HG03135 (cell line): Measurements from ENCODE around the gene CCHCR1.

Source experiments
- ATAC-seq: cut with Tn5 transposase; IDR thresholded peaks from one replicate; pipeline ENCODE4 v1.9.1; 2021; ENCODE audit warnings: mild to moderate bottlenecking, moderate library complexity; ENCODE audit not compliant: unreplicated experiment

CCHCR1 gene

GRCh38 chr6:31132806-31133205 lies 24.8 kb downstream of the CCHCR1 start:
- ATAC-seq: no peak

- no peak for ATAC-seq
These were observed 26.0 kb downstream of the CCHCR1 start for GRCh38 chr6:31131595-31131994.

GRCh38 chr6:31130751-31131150 lies 26.9 kb downstream of the CCHCR1 start:
- ATAC-seq: no peak

GRCh38 chr6:31129130-31129529 lies 28.5 kb downstream of the CCHCR1 start:
- no peak for ATAC-seq

- ATAC-seq: no peak
These were observed 29.4 kb downstream of the CCHCR1 start for GRCh38 chr6:31128093-31128676.

GRCh38 chr6:31126396-31127175 lies 31.0 kb downstream of the CCHCR1 start:
- ATAC-seq: no peak

DNA sequence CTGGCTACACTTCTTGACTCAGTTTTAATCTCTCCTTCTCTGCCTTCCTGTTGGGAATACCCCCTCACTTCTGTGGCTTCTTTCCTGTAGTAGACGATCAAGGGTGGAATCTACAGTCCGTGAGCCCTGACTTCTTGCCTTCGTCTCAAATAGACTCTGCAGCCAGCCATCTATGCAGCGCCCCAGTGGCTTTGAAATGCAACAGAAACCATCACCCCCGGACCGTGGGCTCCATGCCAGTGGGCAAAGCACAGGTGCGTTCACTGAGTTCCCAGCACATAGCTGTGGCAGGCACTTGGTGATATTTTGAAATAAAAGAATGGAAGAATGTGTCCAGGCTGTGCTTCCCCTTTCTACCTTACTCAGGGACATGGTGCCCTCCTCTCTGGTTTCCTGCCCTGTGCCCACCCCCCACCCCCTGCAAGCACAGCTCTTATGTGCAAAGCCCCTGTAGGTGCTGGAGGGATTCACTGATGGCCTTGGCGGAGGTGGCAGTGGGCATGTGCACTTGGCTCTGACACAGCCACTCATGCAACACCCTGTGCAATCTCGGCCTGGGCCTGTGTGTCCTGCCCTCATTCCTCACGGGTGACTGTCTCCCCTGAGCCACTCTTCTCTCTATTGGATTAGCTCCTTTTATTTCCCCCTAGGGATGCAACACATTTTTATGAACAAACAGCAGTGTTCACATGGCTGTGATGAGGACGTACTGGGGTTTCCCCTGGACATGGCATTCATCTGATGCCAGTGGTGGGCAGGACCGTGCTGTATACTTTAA lies 31.8 kb downstream of the CCHCR1 start:
- no peak for ATAC-seq

DNA sequence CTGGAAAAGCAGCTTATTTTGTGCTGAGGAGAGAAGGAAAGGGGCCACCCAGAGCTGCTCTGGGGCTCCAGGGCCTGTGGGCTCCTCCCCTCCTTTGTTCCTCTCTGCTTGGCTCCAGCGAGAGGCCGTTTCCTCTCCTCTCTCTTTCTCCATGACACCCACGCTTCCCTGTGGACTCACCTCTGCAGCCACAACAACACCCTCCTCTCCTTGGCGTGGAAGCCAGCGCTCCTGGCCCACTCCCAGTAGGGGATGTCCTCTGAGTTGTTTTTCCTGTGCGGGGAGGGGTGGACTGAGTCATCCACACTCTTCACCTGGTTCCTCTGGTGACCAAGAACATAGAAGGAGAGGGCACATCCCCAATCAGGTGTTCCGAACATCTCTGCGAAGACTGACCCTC lies 32.4 kb downstream of the CCHCR1 start:
- ATAC-seq: no peak

- ATAC-seq: no peak
These were observed 34.6 kb downstream of the CCHCR1 start for GRCh38 chr6:31122791-31123706.

DNA sequence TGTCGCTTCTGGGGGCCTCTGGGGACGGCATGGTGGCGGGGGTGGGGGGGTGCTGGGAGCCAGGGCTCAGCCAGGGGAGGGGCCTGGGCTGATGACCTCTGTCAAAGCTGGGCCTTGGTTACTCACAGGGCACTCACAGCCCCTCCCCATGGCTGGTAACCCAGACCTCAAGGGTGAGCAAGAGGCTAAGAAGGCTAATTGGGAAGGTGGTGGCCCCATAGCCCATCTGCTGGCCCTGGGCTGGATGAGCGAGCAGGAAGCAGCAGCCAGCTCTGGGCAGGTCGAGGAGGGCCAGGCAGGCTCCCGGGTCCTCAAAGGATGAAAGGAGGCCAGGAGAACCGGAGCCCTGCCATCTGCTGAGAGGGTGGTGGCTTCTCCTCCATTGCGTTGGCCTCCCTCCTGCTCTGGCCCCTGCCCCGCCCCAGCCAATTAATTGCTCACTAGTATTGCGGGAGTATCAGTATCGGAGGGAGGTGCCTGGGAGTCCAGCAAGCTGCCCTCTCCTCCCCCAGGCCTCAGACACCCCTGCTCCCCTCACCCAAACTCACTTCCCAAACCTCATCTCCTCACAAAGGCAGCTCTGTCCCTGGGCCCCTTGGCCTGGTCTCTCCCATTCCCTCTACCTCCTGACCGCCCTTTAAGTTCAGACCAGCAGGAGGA lies 36.3 kb downstream of the CCHCR1 start:
- ATAC-seq: no peak

- no peak for ATAC-seq
These were observed 37.3 kb downstream of the CCHCR1 start, which contains the start of gene CDSN for GRCh38 chr6:31120151-31120915. TSS of gene CDSN (minus strand) at chr6:31120446. CDS start at chr6:31120419, 27 bp downstream.

DNA sequence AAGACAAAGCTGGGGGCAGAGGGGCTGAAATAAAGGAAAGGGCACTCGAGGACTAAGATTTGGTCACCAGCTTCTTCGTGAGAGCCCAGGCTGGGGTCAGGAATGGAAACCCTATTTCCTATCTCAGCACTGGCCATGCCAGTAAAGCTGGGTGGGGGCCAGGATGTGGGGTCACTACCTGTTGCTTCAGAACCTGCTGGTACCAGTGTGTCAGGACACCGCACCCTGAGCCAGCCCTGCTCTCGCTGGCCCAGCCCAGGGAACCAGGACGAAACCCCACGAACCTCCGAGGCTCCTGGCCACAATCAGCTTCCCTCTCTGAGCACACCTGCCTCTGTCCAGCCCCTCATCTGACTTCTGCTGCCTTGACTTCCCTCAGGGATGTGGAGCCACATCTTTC lies 39.4 kb downstream of the CCHCR1 start:
- no peak for ATAC-seq

DNA sequence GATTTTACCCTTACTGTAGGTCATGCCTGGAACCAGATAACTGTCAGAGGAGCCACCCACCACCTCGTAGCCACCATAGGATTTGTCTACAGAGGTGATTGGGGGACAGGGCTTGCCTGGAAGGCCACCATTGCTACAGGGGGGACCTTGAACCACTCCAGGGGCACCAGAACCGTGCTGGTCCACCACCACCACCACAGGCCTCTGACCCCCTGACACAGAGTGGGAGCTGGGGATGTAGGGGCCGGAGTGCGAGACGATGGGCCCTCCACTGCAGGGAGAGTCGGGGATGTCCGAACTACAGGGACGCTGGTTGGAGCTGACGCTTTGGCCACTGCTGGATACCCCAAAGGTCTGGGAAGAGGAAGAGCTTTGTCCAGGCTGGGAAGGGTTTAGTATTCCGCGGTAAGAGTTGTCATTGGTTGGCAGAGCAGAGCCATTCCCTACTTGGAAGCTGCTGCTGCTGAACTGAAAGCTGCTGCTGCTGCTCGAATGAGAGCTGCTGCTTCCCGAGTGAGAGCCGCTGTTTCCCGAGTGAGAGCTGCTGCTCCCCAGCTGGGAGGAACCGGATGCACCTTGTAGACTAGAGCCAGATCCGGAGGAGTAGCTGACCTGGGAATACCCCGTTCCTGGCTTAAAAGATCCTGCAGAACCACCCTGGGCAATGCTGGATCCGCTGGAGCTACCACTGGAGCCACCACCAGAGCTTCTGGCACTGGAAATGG lies 40.8 kb downstream of the CCHCR1 start:
- no peak for ATAC-seq

GRCh38 chr6:31115941-31116560 lies 41.6 kb downstream of the CCHCR1 start:
- ATAC-seq: no peak

GRCh38 chr6:31114970-31115849 lies 42.4 kb downstream of the CCHCR1 start:
- no peak for ATAC-seq

DNA sequence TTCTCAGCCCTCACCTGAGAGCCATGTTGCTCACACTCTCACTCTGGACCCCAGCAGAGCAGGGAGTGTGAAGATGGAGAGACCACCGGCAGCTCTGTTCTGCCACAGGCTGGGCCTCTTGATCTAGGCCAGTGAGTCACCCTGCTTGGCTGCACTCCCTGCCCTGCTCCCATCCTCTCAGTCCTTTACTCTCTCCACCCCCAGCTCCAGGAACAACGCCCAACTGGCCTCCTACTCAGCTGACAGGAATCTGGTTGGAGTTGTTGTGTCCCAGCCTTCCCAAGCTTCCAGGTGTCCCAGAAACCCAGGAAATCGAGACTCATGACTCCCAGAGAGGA lies 43.1 kb downstream of the CCHCR1 start, which contains the start of gene PSORS1C1:
Gene PSORS1C1 (plus strand): TSS at position 260 of the 338 bp plus-strand sequence. CDS start 14,833 bp downstream, outside the sequence.
- no peak for ATAC-seq

- no peak for ATAC-seq
These were observed 43.6 kb downstream of the CCHCR1 start for GRCh38 chr6:31113861-31114540.
